GM12891 (cell line): ENCODE data around the gene FIG4.

Source experiments
- POLR2A ChIP-seq: IDR thresholded peaks from 2 replicates; pipeline ENCODE4 v1.6.1; 2011; ENCODE audit warnings: low read depth, low read length, control low read depth
- TAF1 ChIP-seq: IDR thresholded peaks from 2 replicates; pipeline ENCODE4 v1.6.1; 2011; ENCODE audit warnings: low read depth, low read length, control low read depth

GRCh38 chr6:109739686-109740085 is 48.6 kb downstream of the FIG4 start:
- no peak for TF ChIP-seq POLR2A
- no peak for TF ChIP-seq TAF1
